Calu3 (cell line): Measurements from ENCODE around the gene ZNF275. TPM values are rescaled to one million over a fixed set of nuclear protein-coding genes. Genes with fewer than 3 reads are reported as not detected.

ENCODE experiments used
- BruUV-seq: library from RNA; stranded (reverse); fragments of 400-500 nt; replicated peaks from 2 replicates; lab custom pipeline; 2021; lab: Mats Ljungman, UMichigan
- CTCF ChIA-PET: fragments of 300-600 bp; sonication (Branson Sonifier 250); formaldehyde crosslinking; loops from one replicate; lab custom pipeline; 2022; ENCODE audit warnings: antibody characterized with exemption; lab: Charles Lee
- DNase-seq: peaks from one replicate; pipeline ENCODE4 v3.0.0; 2022
- H3K27ac Mint-ChIP-seq: one replicate; pipeline ENCODE4 v1.8.0; 2022; ENCODE audit warnings: mixed read lengths; ENCODE audit not compliant: unreplicated experiment
- H3K27me3 Mint-ChIP-seq: one replicate; pipeline ENCODE4 v1.8.0; 2022; ENCODE audit warnings: mixed read lengths; ENCODE audit not compliant: unreplicated experiment
- H3K36me3 Mint-ChIP-seq: one replicate; pipeline ENCODE4 v1.8.0; 2022; ENCODE audit warnings: mild to moderate bottlenecking, moderate library complexity, mixed read lengths; ENCODE audit not compliant: insufficient read depth, unreplicated experiment
- H3K4me1 Mint-ChIP-seq: one replicate; pipeline ENCODE4 v1.8.0; 2022; ENCODE audit warnings: mild to moderate bottlenecking, low read depth, mixed read lengths; ENCODE audit not compliant: unreplicated experiment
- H3K4me3 Mint-ChIP-seq: one replicate; pipeline ENCODE4 v1.8.0; 2022; ENCODE audit warnings: mild to moderate bottlenecking, low read depth, moderate library complexity, mixed read lengths; ENCODE audit not compliant: unreplicated experiment
- H3K9me3 Mint-ChIP-seq: one replicate; pipeline ENCODE4 v1.8.0; 2022; ENCODE audit warnings: low read depth, mixed read lengths; ENCODE audit not compliant: unreplicated experiment
- intact Hi-C: fragments of 100-400 bp; cut with micrococcal nuclease; formaldehyde crosslinking; loops from one replicate; pipeline ENCODE4 v1.10.0; 2022; ENCODE audit not compliant: unreplicated experiment
- total RNA-seq: library from RNA; stranded (reverse); gene quantifications from 2 replicates; pipeline ENCODE4 v1.2.3, GENCODE V29; 2022
- TF ChIP-seq, protein P1 (sequence below): fragments of 200-600 bp; IDR thresholded peaks from one replicate; pipeline ENCODE4 v1.8.0; 2022; ENCODE audit warnings: antibody characterized with exemption; ENCODE audit not compliant: unreplicated experiment

The ZNF275 gene
- total RNA-seq, 1 experiment from 2014 or later, result 6.6 TPM

DNA sequence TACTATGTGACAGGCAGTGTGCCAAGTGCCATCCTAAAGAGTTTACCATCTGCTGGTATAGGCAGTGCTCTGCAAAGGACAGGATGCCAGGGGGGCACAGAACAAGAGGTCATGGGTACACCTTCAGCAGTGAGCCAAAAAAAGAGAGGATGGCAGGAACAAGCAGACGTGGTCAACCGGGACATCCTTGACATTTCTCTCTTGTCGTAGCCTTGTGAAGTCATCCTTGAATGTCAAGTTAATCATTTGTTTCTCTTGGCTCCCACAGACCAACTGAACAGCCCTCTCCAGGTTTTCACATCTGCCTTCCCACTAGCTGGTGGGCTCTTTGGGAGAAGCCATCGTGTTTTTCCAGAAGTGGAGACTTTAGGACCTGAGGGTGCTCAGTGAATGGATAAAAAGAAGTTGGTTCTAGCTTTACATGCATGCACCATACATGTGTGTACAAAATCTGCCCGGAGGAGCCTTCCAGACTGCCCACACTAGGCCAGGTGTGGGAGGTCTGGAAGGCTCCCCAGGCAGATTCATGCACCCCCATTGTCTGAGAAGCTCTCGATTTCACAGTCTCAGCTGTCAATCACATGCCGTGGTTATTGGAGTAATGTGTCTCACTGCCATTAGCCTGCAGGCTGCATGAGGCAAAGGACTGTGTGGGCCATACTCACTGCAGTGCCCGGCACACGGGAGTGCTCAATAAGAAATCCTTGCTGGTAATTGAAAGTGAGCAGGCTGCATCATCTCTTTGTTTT lies 28.8 kb upstream of the ZNF275 start:
- Mint-ChIP-seq H3K27me3 (peaks cover 99% of the 10 kb centered on the region), H3K4me1 (no peaks in the 10 kb centered on the region), H3K27ac (no peak overlapping the region), H3K9me3 (no peaks in the 10 kb centered on the region), H3K36me3 (no peaks in the 10 kb centered on the region), H3K4me3 (no peak overlapping the region)
- CTCF ChIA-PET, result no interaction called here
- TF ChIP-seq, protein P1, sequence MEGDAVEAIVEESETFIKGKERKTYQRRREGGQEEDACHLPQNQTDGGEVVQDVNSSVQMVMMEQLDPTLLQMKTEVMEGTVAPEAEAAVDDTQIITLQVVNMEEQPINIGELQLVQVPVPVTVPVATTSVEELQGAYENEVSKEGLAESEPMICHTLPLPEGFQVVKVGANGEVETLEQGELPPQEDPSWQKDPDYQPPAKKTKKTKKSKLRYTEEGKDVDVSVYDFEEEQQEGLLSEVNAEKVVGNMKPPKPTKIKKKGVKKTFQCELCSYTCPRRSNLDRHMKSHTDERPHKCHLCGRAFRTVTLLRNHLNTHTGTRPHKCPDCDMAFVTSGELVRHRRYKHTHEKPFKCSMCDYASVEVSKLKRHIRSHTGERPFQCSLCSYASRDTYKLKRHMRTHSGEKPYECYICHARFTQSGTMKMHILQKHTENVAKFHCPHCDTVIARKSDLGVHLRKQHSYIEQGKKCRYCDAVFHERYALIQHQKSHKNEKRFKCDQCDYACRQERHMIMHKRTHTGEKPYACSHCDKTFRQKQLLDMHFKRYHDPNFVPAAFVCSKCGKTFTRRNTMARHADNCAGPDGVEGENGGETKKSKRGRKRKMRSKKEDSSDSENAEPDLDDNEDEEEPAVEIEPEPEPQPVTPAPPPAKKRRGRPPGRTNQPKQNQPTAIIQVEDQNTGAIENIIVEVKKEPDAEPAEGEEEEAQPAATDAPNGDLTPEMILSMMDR, result no peak
- DNase-seq, result no peak
- no TSS peak for BruUV-seq
- intact Hi-C loops, result no loop called here

DNA sequence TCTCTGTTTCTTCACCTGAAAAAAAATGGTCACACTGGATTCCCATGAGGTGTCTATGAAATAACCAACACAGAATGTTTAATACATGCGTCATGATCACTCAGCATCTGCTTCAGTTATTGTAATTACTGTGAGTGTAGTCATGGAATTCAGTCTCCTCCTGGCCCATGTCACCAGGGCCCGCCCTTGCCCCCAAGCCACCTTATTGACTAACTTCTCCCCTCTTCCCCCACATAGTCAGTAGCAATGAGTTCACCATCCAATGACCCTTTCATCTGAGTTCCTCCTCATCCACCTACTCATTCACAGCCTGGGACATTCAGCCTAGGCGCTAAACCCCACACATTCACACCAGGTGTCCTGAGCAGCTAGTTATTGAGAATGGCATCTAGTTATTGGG lies 28.0 kb upstream of the ZNF275 start:
- H3K4me3 Mint-ChIP-seq, result no peak overlapping the region

DNA sequence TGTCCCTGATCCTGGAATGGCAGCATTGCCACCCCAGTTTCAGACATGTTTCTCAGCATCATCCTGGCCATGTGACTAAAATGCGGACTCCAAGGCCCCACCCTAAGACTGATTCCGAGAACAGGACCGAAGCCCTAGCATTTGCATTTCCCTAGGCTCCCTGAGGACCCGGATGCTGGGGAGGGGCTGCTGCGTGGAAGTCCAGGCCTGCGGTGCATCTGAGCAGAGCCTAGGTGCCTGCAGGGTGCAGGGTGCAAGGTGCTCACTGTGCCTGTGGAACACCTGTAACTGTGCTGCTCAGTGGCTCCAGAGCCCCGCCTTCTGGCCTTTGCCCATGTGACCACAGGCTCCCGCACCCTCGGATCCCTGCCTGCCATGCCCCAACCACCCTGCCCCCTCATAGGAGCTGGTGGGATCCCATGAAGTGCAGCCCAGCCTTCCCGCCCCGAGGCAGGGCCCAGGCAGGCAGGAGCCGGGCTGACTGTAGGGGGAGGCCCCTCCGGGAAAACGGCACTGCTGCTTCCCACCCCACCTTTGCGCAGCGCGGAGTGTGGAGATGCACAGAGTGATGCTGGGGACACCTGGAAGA lies 27.3 kb upstream of the ZNF275 start:
- no peaks in the 10 kb centered on the region for H3K9me3 Mint-ChIP-seq
- CTCF ChIA-PET, result no interaction called here
- no peak for DNase-seq
- intact Hi-C loops, result no loop called here
- H3K4me3 Mint-ChIP-seq, result no peak overlapping the region
- TF ChIP-seq, protein P1, result no peak
- peaks cover 99% of the 10 kb centered on the region for H3K27me3 Mint-ChIP-seq
- no peak overlapping the region for H3K27ac Mint-ChIP-seq
- H3K4me1 Mint-ChIP-seq, result no peaks in the 10 kb centered on the region
- H3K36me3 Mint-ChIP-seq, result no peaks in the 10 kb centered on the region
- no TSS peak for BruUV-seq

More for the DNA sequence above, 28.0 kb upstream of the ZNF275 start:
- Mint-ChIP-seq H3K9me3 (no peaks in the 10 kb centered on the region), H3K27me3 (peaks cover 99% of the 10 kb centered on the region), H3K27ac (no peak overlapping the region), H3K4me1 (no peaks in the 10 kb centered on the region), H3K36me3 (no peaks in the 10 kb centered on the region)
- TF ChIP-seq, protein P1, result no peak
- CTCF ChIA-PET, result no interaction called here
- intact Hi-C loops, result no loop called here
- BruUV-seq, result no TSS peak
- no peak for DNase-seq

DNA sequence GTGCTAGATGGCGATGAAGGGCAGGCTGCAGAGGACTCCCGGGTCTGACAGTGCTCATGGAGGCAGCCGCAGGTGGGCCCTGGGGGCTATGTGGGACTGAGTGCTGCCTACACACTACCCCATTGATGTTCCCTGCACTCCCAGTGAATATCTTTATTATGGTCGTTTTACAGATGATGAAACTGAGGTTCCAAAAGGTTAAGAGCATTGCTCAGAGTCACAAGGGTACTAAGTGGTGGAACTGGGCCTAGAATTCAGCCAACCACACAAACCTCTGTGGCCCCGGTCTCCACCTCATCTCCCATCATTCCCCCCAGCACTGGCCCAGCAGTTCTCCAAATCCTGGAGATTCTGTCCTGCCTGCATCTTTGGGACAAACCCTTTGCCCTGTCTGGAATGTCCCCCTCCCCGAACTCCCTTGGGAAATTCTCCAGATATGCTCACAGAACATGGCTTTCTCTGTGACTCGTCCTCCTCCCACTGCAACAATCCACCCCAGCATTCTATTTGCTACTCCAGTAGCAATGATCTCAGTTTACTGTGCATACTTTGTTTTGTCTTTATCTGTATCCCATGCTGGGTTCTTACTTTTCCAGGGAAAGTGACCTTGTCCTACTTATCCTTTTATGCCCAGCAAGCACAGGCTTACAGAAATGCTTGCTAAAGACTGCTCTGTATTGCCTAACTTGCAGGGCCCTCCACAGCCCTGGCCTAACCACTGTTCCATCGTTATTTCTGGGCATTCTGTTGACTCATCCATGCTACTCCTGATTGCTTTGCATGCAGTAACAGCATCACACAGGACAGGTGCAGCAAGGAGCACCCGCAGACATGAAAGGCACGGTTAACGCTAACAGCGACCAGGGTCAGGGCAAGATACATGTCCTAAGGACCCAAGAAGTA lies 26.4 kb upstream of the ZNF275 start:
- no peak for DNase-seq
- no TSS peak for BruUV-seq
- TF ChIP-seq, protein P1, result no peak
- Mint-ChIP-seq H3K27me3 (peaks cover 96% of the 10 kb centered on the region), H3K27ac (no peak overlapping the region), H3K9me3 (no peaks in the 10 kb centered on the region), H3K4me1 (no peaks in the 10 kb centered on the region), H3K36me3 (no peaks in the 10 kb centered on the region), H3K4me3 (no peak overlapping the region)
- intact Hi-C loops, result no loop called here
- CTCF ChIA-PET, result no interaction called here
